Glutamatergic neuron (in vitro differentiated cells): ENCODE data around the gene STC2. TPM values are rescaled to one million over a fixed set of nuclear protein-coding genes. Genes with fewer than 3 reads are reported as not detected.
A peak's percentile ranks its signal among the peaks of the same experiment; 100 is the strongest.

Source experiments
- DNase-seq: peaks from one replicate; pipeline ENCODE4 v3.0.0; 2022
- H3K27ac Mint-ChIP-seq: one replicate; pipeline ENCODE4 v1.8.0; 2020; ENCODE audit warnings: mild to moderate bottlenecking, mixed read lengths, inconsistent platforms; ENCODE audit not compliant: unreplicated experiment
- H3K27me3 Mint-ChIP-seq: one replicate; pipeline ENCODE4 v1.8.0; 2020; ENCODE audit warnings: mild to moderate bottlenecking, moderate library complexity, mixed read lengths, inconsistent platforms; ENCODE audit not compliant: unreplicated experiment
- H3K36me3 Mint-ChIP-seq: one replicate; pipeline ENCODE4 v1.8.0; 2020; ENCODE audit warnings: mild to moderate bottlenecking, mixed read lengths, inconsistent platforms; ENCODE audit not compliant: unreplicated experiment
- H3K4me1 Mint-ChIP-seq: one replicate; pipeline ENCODE4 v1.8.0; 2020; ENCODE audit warnings: mild to moderate bottlenecking, low read depth, mixed read lengths, inconsistent platforms; ENCODE audit not compliant: unreplicated experiment
- H3K4me3 Mint-ChIP-seq: one replicate; pipeline ENCODE4 v1.8.0; 2020; ENCODE audit warnings: mild to moderate bottlenecking, mixed read lengths, inconsistent platforms; ENCODE audit not compliant: unreplicated experiment
- H3K9me3 Mint-ChIP-seq: one replicate; pipeline ENCODE4 v1.8.0; 2020; ENCODE audit warnings: mild to moderate bottlenecking, moderate library complexity, mixed read lengths, inconsistent platforms; ENCODE audit not compliant: unreplicated experiment
- CTCF ChIP-seq: fragments of 200-600 bp; sonication (generic); IDR thresholded peaks from one replicate; pipeline ENCODE4 v1.5.0; 2021; ENCODE audit not compliant: partially characterized antibody, unreplicated experiment
- total RNA-seq: library from RNA; stranded (reverse); fragmentation: NEBNext Ultra II Directional; extraction: Animal tissue kit (Norgen Biotek cat#: 25700); gene quantifications from one replicate; pipeline ENCODE4 v1.2.1, GENCODE V29; 2021; ENCODE audit not compliant: unreplicated experiment

STC2 gene
- total RNA-seq, 1 donor from 2014 or later: 14.0 TPM

GRCh38 chr5:173328844-173329490, 753 bp upstream of the STC2 start:
- Mint-ChIP-seq H3K4me1 (peaks cover 13% of the 10 kb centered on the region), H3K4me3 (peak overlapping the region; percentile 99), H3K27ac (peak overlapping the region; percentile 44), H3K36me3 (peaks cover under 1% of the 10 kb centered on the region), H3K9me3 (peaks cover 6% of the 10 kb centered on the region), H3K27me3 (peaks cover 24% of the 10 kb centered on the region)
- no peak for DNase-seq
- no peak for TF ChIP-seq CTCF

- Mint-ChIP-seq H3K36me3 (peaks cover 7% of the 10 kb centered on the region), H3K9me3 (peaks cover 6% of the 10 kb centered on the region), H3K27ac (no peak overlapping the region), H3K27me3 (peaks cover 26% of the 10 kb centered on the region), H3K4me1 (peaks cover 13% of the 10 kb centered on the region), H3K4me3 (peak overlapping the region; percentile 99)
- no peak for TF ChIP-seq CTCF
- DNase-seq: peak; percentile 58
Measured at GRCh38 chr5:173327084-173327947, 898 bp downstream of the STC2 start.

GRCh38 chr5:173326501-173326960, 1.7 kb downstream of the STC2 start:
- TF ChIP-seq CTCF: no peak
- peaks cover 6% of the 10 kb centered on the region for H3K9me3 Mint-ChIP-seq
- peaks cover 25% of the 10 kb centered on the region for H3K27me3 Mint-ChIP-seq
- DNase-seq: no peak
- peaks cover 13% of the 10 kb centered on the region for H3K4me1 Mint-ChIP-seq
- H3K36me3 Mint-ChIP-seq: peaks cover 9% of the 10 kb centered on the region
- H3K4me3 Mint-ChIP-seq: peak overlapping the region; percentile 96
- peak overlapping the region; percentile 48 for H3K27ac Mint-ChIP-seq

GRCh38 chr5:173325091-173325698, 3.0 kb downstream of the STC2 start:
- H3K9me3 Mint-ChIP-seq: peaks cover 4% of the 10 kb centered on the region
- H3K4me3 Mint-ChIP-seq: peak overlapping the region; percentile 70
- no peak for DNase-seq
- no peak overlapping the region for H3K27ac Mint-ChIP-seq
- TF ChIP-seq CTCF: no peak
- H3K27me3 Mint-ChIP-seq: peaks cover 25% of the 10 kb centered on the region
- peaks cover 16% of the 10 kb centered on the region for H3K4me1 Mint-ChIP-seq
- H3K36me3 Mint-ChIP-seq: peaks cover 9% of the 10 kb centered on the region
